GM23338 (cell line): ENCODE measurements around the gene PHC2. TPM values are rescaled to one million over a fixed set of nuclear protein-coding genes. Genes with fewer than 3 reads are reported as not detected.

Source experiments
- ATAC-seq: fragments of 200-7000 bp; cut with Tn5 transposase; 3 replicates; pipeline ENCODE4 v1.9.1; 2020
- DNase-seq: peaks from one replicate; pipeline ENCODE4 v3.0.0-alpha.2; 2015; ENCODE audit warnings: low spot score
- H2AFZ ChIP-seq: fragments of 200-600 bp; sonication (generic); 2 replicates; pipeline ENCODE4 v1.8.0; 2016; ENCODE audit warnings: antibody characterized with exemption, mild to moderate bottlenecking, moderate library complexity
- H3F3A ChIP-seq: fragments of 200-600 bp; sonication (generic); replicated peaks from 2 replicates; pipeline ENCODE4 v1.8.0; 2017; ENCODE audit warnings: antibody characterized with exemption, mixed run types, low read depth
- H3K27ac ChIP-seq: fragments of 200-600 bp; sonication (generic); 2 replicates; pipeline ENCODE4 v1.6.1; 2016; ENCODE audit warnings: low read depth
- H3K27me3 ChIP-seq: fragments of 200-600 bp; sonication (generic); 2 replicates; pipeline ENCODE4 v1.8.0; 2016; ENCODE audit warnings: mild to moderate bottlenecking, mixed run types, moderate library complexity; ENCODE audit not compliant: insufficient read depth
- H3K36me3 ChIP-seq: fragments of 200-600 bp; sonication (generic); 2 replicates; pipeline ENCODE4 v1.8.0; 2016; ENCODE audit warnings: mild to moderate bottlenecking; ENCODE audit not compliant: insufficient read depth
- H3K4me1 ChIP-seq: fragments of 200-600 bp; sonication (generic); 2 replicates; pipeline ENCODE4 v1.8.0; 2016; ENCODE audit warnings: mild to moderate bottlenecking, moderate library complexity; ENCODE audit not compliant: insufficient read depth
- H3K4me2 ChIP-seq: fragments of 200-600 bp; sonication (generic); 2 replicates; pipeline ENCODE4 v1.7.1; 2017; ENCODE audit warnings: mixed run types
- H3K4me3 ChIP-seq: fragments of 200-600 bp; sonication (generic); 2 replicates; pipeline ENCODE4 v1.6.1; 2016; ENCODE audit warnings: mixed run types
- H3K79me2 ChIP-seq: fragments of 200-600 bp; sonication (generic); replicated peaks from 2 replicates; pipeline ENCODE4 v1.8.0; 2017; ENCODE audit warnings: mild to moderate bottlenecking; ENCODE audit not compliant: insufficient read depth
- H3K9me2 ChIP-seq: fragments of 200-600 bp; sonication (generic); 2 replicates; pipeline ENCODE4 v1.8.0; 2017; ENCODE audit not compliant: insufficient read depth
- H4K20me1 ChIP-seq: fragments of 200-600 bp; sonication (generic); replicated peaks from 2 replicates; pipeline ENCODE4 v1.8.0; 2017; ENCODE audit warnings: mild to moderate bottlenecking; ENCODE audit not compliant: insufficient read depth
- H3K27ac Mint-ChIP-seq: 2 replicates; pipeline ENCODE4 v1.8.0; 2020; ENCODE audit warnings: inconsistent platforms, mild to moderate bottlenecking, moderate library complexity, mixed read lengths
- H3K27me3 Mint-ChIP-seq: 3 replicates; pipeline ENCODE4 v1.8.0; 2022; ENCODE audit warnings: low read depth, mild to moderate bottlenecking, moderate library complexity, mixed read lengths, inconsistent platforms; ENCODE audit not compliant: insufficient read depth, poor library complexity
- H3K36me3 Mint-ChIP-seq: 3 replicates; pipeline ENCODE4 v1.8.0; 2021; ENCODE audit warnings: low read depth, mild to moderate bottlenecking, inconsistent platforms, moderate library complexity, mixed read lengths
- H3K4me1 Mint-ChIP-seq: 3 replicates; pipeline ENCODE4 v1.8.0; 2020; ENCODE audit warnings: mild to moderate bottlenecking, inconsistent platforms, mixed read lengths
- H3K4me3 Mint-ChIP-seq: 3 replicates; pipeline ENCODE4 v1.8.0; 2021; ENCODE audit warnings: moderate library complexity, mild to moderate bottlenecking, inconsistent platforms, mixed read lengths
- H3K9me3 Mint-ChIP-seq: 3 replicates; pipeline ENCODE4 v1.8.0; 2020; ENCODE audit warnings: moderate library complexity, mild to moderate bottlenecking, inconsistent platforms, mixed read lengths
- CTCF ChIP-seq, 2 experiments: fragments of 200-600 bp in 1 of 2; sonication (generic) in 1 of 2; conservative IDR thresholded peaks; 2 replicates each; pipeline versions ENCODE4 v1.5.1 to v1.6.1; 2016 to 2017; ENCODE audit warnings: antibody characterized with exemption in 2 of 2, low read depth in 2 of 2, mild to moderate bottlenecking in 2 of 2, moderate library complexity in 1 of 2
- EZH2phosphoT487 ChIP-seq: fragments of 200-600 bp; sonication (generic); IDR thresholded peaks from one replicate; pipeline ENCODE4 v1.8.1; 2018; ENCODE audit warnings: antibody characterized with exemption; ENCODE audit not compliant: unreplicated experiment
- NANOG ChIP-seq: IDR thresholded peaks from 2 replicates; pipeline ENCODE4 v1.6.1; 2016; ENCODE audit warnings: antibody characterized with exemption, borderline replicate concordance
- POLR2AphosphoS5 ChIP-seq: IDR thresholded peaks from 2 replicates; pipeline ENCODE4 v1.6.1; 2016; ENCODE audit warnings: antibody characterized with exemption, low read depth
- STAT1 ChIP-seq: IDR thresholded peaks from one replicate; pipeline ENCODE4 v1.6.1; 2016; ENCODE audit warnings: antibody characterized with exemption; ENCODE audit not compliant: unreplicated experiment
- ZNF331 ChIP-seq: fragments of 250-450 bp; sonication (Bioruptor Pico); IDR thresholded peaks from 2 replicates; pipeline ENCODE4 v1.5.0; 2020; ENCODE audit warnings: low read depth, mild to moderate bottlenecking, moderate library complexity
- ZNF462 ChIP-seq: fragments of 250-450 bp; sonication (Bioruptor Pico); IDR thresholded peaks from 2 replicates; pipeline ENCODE4 v1.5.0; 2020; ENCODE audit warnings: mild to moderate bottlenecking, moderate library complexity
- polyA plus RNA-seq: library from polyadenylated mRNA; unstranded; fragments of >200 nt; fragmentation: Nextera tagmentation; extraction: Ambion mirVana; gene quantifications from 2 replicates; pipeline ENCODE4 v1.2.1, GENCODE V29; 2016
- total RNA-seq: library from RNA; depleted of rRNA; stranded (reverse); fragments of >200 nt; shearing (Covaris generic); gene quantifications from 2 replicates; pipeline ENCODE4 v1.2.3, GENCODE V29; 2014

PHC2 gene
- total and polyA plus RNA-seq, 2 experiments from 2014 or later, result 1.7 to 7.3 TPM

- TF ChIP-seq ZNF462 (CRISPR knock-in tag) (no peak), EZH2phosphoT487 (no peak), NANOG (no peak), ZNF331 (no peak), STAT1 (no peak)
These were observed 40.5 kb upstream of the PHC2 start (continued) for GRCh38 chr1:33471416-33471815.

GRCh38 chr1:33470495-33471012 lies 39.7 kb upstream of the PHC2 start:
- peak; percentile 64 for ATAC-seq
- no peaks in the 10 kb centered on the region for H3K9me2 ChIP-seq
- H3K4me2 ChIP-seq, result no peak overlapping the region
- Mint-ChIP-seq H3K27me3 (peaks cover 9% of the 10 kb centered on the region), H3K4me3 (peak overlapping the region; percentile 24; the same call in 1 of the 3 replicates), H3K36me3 (no peaks in the 10 kb centered on the region; the same call in 2 of the 3 replicates), H3K27ac (no peak overlapping the region), H3K9me3 (no peaks in the 10 kb centered on the region), H3K4me1 (peaks cover 21% of the 10 kb centered on the region)
- H3K4me1 ChIP-seq, result peaks cover 7% of the 10 kb centered on the region; the same call in 1 of the 2 replicates
- no peaks in the 10 kb centered on the region; the same call in 1 of the 2 replicates for H4K20me1 ChIP-seq
- no peaks in the 10 kb centered on the region for H3K79me2 ChIP-seq
- H3K4me3 ChIP-seq, result no peak overlapping the region
- H3F3A ChIP-seq, result no peaks in the 10 kb centered on the region
- no peaks in the 10 kb centered on the region for H3K27me3 ChIP-seq
- no peak overlapping the region for H3K27ac ChIP-seq
- H2AFZ ChIP-seq, result peak overlapping the region; percentile 83
- H3K36me3 ChIP-seq, result no peaks in the 10 kb centered on the region
- TF ChIP-seq CTCF (conservative IDR thresholded peaks at IDR 0.05; ENCODE audit: low read depth in 2 of 2), result peak; percentile 80 to 92
- no peak for TF ChIP-seq POLR2AphosphoS5
- peak; percentile 91 for DNase-seq
